ENCODE measurements around the gene TFF2.

Gene TFF2

DNA sequence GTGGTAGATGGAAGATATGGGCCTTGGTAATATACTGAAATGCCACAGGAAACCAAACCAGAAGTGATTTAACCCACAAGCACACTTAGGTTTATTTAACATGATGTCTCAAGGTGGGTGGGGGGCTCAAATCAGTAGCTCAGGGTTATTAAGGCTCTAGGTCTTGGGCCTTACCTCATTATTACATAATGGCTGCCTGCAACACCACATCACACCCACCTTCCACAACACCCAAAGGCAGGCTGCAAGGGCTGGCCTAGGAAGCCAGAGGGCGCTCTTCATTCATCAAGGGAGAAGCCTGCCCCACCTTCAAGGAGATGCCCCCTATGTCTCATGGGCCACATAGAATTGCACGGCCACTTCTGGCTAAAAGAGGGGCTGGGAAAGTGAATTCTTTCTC lies 9.5 kb upstream of the TFF2 start:
- TF ChIP-seq, protein P1, sequence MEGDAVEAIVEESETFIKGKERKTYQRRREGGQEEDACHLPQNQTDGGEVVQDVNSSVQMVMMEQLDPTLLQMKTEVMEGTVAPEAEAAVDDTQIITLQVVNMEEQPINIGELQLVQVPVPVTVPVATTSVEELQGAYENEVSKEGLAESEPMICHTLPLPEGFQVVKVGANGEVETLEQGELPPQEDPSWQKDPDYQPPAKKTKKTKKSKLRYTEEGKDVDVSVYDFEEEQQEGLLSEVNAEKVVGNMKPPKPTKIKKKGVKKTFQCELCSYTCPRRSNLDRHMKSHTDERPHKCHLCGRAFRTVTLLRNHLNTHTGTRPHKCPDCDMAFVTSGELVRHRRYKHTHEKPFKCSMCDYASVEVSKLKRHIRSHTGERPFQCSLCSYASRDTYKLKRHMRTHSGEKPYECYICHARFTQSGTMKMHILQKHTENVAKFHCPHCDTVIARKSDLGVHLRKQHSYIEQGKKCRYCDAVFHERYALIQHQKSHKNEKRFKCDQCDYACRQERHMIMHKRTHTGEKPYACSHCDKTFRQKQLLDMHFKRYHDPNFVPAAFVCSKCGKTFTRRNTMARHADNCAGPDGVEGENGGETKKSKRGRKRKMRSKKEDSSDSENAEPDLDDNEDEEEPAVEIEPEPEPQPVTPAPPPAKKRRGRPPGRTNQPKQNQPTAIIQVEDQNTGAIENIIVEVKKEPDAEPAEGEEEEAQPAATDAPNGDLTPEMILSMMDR (conservative IDR thresholded peaks at IDR 0.05; ENCODE audit: low read depth, low read length) = peak; percentile 2
- no peak overlapping the region for H3K4me3 ChIP-seq (ENCODE audit: low read length)
- no peak for DNase-seq (ENCODE audit: low read depth)

DNA sequence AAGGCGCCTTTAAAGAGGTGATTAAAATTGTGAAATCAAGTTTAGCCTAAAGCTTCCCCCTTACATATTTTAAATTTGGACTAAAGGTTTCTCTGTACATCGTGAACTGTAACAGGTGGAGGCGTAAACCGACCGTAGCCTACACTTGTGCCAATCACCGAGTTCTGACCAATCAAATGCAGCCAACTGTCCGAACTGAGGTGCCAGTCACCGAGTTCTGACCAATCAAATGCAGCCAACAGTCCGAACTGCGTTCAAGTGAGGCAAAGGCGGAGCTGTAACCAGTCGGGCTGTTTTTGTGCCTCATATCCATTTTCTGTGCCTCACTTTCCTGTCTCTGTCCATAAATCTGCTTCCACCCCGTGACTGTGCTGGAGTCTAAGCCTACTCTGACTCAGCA lies 8.1 kb upstream of the TFF2 start:
- H3K4me3 ChIP-seq (ENCODE audit: low read length) = no peak overlapping the region
- no peak for DNase-seq (ENCODE audit: low read depth)
- TF ChIP-seq, protein P1 (conservative IDR thresholded peaks at IDR 0.05; ENCODE audit: low read depth, low read length) = no peak

DNA sequence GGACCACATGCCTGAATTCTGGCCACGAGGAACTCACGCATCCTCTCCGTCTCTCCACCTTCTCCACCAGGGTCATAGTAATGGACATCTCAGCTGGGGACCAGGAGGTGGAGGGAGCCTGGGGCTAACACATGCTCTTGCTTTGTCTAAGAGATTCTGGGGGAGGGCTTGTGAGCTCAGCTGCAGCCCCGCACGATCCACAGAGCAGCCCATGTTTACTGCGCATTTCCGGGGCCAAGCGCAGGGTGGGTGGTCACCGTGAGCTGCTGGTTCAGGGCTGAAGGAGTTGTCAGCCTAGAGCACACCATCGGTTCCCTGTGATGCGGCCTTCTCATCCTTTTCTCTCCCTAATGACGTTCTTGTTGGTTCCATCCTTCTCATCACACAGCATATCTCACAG lies 7.5 kb upstream of the TFF2 start:
- TF ChIP-seq, protein P1 (conservative IDR thresholded peaks at IDR 0.05; ENCODE audit: low read depth, low read length) = no peak
- H3K4me3 ChIP-seq (ENCODE audit: low read length) = no peak overlapping the region
- DNase-seq (ENCODE audit: low read depth) = no peak

DNA sequence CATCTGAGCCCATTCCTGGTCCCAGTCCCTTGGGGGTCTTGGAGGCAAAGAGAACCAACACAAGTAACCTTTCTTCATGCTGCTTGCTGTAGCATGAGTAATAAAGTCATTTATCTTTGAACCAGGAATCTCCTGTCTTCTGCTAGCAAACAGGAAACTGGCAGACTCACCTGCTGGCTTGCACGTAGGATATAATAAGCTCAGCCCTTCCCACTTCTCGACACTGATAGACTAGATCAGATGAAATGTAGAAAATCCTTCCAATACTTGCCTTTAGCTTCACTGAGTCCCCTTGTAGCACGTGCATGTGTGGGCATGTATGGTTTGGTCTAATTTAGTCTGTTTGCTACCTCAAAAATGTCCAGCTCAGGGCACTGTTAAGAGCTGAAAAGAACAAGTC lies 6.5 kb upstream of the TFF2 start:
- no peak overlapping the region for H3K4me3 ChIP-seq (ENCODE audit: low read length)
- DNase-seq (ENCODE audit: low read depth) = no peak
- TF ChIP-seq, protein P1 (conservative IDR thresholded peaks at IDR 0.05; ENCODE audit: low read depth, low read length) = no peak

DNA sequence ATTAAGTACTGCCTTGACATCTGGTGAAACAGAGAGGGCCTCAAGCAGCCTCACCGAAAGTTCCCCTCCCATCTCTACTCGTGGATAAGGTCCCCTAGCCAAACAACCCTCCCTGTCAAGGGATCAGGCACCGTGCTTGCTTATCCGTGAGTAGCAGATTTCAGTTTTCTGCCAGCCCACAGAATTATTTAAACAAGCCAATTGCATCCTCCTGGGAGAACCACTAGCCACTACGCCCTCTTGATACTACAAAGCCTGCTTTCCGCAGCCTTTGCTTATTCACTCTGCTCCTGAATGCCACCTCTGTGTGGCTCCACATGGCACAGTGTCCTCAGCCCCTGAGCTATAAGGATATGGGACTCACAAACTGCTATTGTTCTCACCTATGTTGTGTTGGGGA lies 5.9 kb upstream of the TFF2 start:
- H3K4me3 ChIP-seq (ENCODE audit: low read length) = no peak overlapping the region
- TF ChIP-seq, protein P1 (conservative IDR thresholded peaks at IDR 0.05; ENCODE audit: low read depth, low read length) = no peak
- no peak for DNase-seq (ENCODE audit: low read depth)

DNA sequence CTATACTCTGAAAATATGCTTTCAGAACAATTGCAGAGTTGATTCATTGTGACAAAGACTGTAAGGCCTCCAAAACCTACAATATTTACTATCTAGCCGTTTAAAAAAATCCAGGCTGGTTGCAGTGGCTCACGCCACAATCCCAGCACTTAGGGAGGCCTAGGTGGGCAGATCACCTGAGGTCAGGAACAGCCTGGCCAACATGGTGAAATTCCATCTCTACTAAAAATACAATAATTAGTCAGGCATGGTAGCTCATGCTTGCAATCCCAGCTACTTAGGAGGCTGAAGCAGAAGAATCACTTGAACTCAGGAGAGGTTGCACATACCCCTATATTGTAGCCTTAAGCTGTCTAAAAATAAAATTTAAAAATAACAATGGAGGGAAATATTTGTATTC lies 5.3 kb upstream of the TFF2 start:
- TF ChIP-seq, protein P1 (conservative IDR thresholded peaks at IDR 0.05; ENCODE audit: low read depth, low read length) = no peak
- no peak overlapping the region for H3K4me3 ChIP-seq (ENCODE audit: low read length)
- no peak for DNase-seq (ENCODE audit: low read depth)

DNA sequence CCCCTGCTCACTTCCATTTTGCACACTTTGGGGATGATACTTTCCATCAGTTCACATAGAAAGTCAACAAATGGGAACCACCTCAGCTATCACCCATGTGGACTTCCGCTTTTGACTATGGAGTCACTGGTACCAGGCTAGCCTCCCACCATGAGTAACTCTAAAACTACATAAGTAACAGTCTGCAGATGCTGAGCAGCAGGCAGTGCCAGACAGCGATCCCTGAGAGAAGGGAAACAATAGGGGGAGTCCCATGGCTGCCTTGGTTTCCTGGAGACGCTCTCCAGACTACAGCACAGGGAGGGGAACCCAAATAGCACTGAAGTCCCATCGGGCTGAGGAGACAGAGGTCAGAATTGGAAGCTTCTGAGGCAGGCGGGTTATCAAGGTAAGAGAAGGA lies 2.8 kb upstream of the TFF2 start:
- DNase-seq (ENCODE audit: low read depth) = no peak
- H3K4me3 ChIP-seq (ENCODE audit: low read length) = no peak overlapping the region
- TF ChIP-seq, protein P1 (conservative IDR thresholded peaks at IDR 0.05; ENCODE audit: low read depth, low read length) = no peak

Data from retinal pigment epithelial cell (primary cell).